Activated CD8-positive, alpha-beta memory T cell treated with anti-CD3 and anti-CD28 coated beads for 48 hours (primary cell): ENCODE data around the gene MGMT.

Source experiments
- DNase-seq, 3 experiments: peaks; one replicate each; pipeline ENCODE4 v3.0.0-alpha.2; 2020; ENCODE audit warnings: low read depth in 2 of 3, low spot score in 2 of 3

The MGMT gene

GRCh38 chr10:129647590-129647989, 180.5 kb downstream of the MGMT start:
- DNase-seq, result no peak

GRCh38 chr10:129648856-129649255, 181.8 kb downstream of the MGMT start:
- DNase-seq, result no peak

GRCh38 chr10:129652021-129652420, 185.0 kb downstream of the MGMT start:
- no peak for DNase-seq

- no peak for DNase-seq
These were observed 185.6 kb downstream of the MGMT start for GRCh38 chr10:129652521-129653201.

GRCh38 chr10:129653428-129653827, 186.4 kb downstream of the MGMT start:
- no peak for DNase-seq

GRCh38 chr10:129653861-129654260, 186.8 kb downstream of the MGMT start:
- DNase-seq, result no peak

- no peak for DNase-seq
These were observed 187.4 kb downstream of the MGMT start for GRCh38 chr10:129654461-129654860.

GRCh38 chr10:129655007-129655678, 188.1 kb downstream of the MGMT start:
- no peak for DNase-seq

GRCh38 chr10:129655679-129656031, 188.6 kb downstream of the MGMT start:
- no peak for DNase-seq

- no peak for DNase-seq
These were observed 189.6 kb downstream of the MGMT start for GRCh38 chr10:129656642-129657041.

GRCh38 chr10:129657297-129658017, 190.4 kb downstream of the MGMT start:
- DNase-seq, result no peak

GRCh38 chr10:129658376-129659072, 191.5 kb downstream of the MGMT start:
- DNase-seq, result no peak

GRCh38 chr10:129659508-129660268, 192.6 kb downstream of the MGMT start:
- no peak for DNase-seq

GRCh38 chr10:129660569-129660968, 193.5 kb downstream of the MGMT start:
- no peak for DNase-seq

- DNase-seq, result no peak
These were observed 195.4 kb downstream of the MGMT start for GRCh38 chr10:129662426-129662825.

GRCh38 chr10:129670124-129670523, 203.1 kb downstream of the MGMT start:
- DNase-seq, result no peak

GRCh38 chr10:129673292-129673691, 206.3 kb downstream of the MGMT start:
- no peak for DNase-seq

GRCh38 chr10:129675027-129675769, 208.2 kb downstream of the MGMT start:
- DNase-seq, result no peak

- DNase-seq, result no peak
These were observed 209.0 kb downstream of the MGMT start for GRCh38 chr10:129676014-129676413.

GRCh38 chr10:129677377-129677927, 210.4 kb downstream of the MGMT start:
- no peak for DNase-seq
